GM21528 (cell line): ENCODE data around the gene ARIH2.

ENCODE experiments used
- ATAC-seq: cut with Tn5 transposase; IDR thresholded peaks from one replicate; pipeline ENCODE4 v1.9.1; 2021; ENCODE audit warnings: mild to moderate bottlenecking, moderate library complexity; ENCODE audit not compliant: unreplicated experiment, low FRiP score

The ARIH2 gene

DNA sequence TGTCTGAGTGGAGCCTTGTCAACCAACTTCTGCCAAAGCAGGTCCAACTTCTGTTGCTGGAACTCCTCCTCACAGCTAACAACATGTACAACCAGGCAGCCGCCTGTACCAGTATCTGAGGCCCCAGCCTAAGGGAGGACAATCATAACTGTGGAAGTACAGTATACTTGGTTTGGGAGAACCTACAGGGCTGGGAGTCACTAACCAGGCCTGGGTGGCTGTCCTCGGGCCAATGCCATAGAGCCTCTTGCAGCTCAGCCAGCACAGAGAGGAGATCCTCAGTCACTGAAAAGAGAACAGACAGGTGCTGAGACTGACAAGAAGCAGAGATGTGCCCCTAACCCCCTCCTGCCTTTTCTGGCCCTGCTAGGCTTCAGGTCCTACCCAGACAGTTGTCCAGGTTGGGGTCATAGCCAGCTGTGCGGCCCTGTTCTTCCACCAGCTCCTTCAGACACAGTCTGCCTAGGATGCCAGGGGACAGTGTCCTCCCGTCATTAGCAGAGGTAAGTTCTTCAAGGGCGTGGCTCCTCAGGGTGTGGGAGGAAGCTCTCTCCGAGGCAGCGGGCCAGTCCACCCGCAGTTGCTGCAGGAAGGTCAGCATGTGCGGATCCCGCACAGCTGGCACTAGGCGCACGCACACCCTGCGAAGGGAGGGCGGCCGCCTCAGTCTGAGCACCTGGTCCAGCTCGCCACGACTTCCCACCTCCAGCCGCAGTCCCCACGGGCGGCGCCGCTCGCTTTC is 98.8 kb downstream of the ARIH2 start:
- ATAC-seq, result no peak

DNA sequence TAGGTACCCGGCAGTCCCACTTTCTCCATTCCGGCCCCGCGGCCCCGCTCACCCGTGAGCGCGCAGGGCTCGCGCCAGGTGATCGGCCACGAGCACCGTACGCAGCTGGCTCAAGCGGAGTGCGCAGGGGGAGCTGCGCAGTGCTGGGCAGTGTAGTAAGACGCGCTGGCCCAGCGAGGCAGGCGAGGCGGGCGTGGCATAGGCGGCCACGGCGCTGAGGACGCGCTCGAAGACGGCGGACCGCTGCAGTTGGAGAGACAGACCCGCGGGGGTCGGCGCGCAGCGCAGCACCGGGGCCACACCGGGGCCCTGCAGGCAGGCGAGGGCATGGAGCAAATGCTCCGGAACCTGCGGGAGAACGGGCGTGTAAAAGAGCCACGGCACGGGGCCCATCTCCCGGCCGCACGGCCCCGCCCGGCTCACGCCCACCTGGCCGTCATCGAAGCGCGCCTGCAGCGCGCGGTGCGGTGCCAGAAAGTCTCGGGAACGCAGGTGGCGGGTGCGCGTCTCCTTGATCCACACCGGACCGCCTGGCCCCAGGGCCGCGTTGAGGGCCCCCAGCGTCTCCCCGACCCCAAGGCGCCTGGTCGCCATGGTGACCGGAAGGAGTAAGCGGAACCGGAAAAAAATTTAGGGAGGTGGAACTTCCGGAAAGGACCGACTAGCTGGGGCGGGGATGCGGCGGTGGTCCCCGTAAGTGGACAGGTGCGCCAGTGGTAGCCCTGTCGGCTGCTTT is 99.5 kb downstream of the ARIH2 start, which contains the start of gene DALRD3:
TSS of gene DALRD3 (minus strand) at position 610 of the 736 bp plus-strand sequence. CDS start at position 594, 16 bp downstream.
- ATAC-seq, result no peak

DNA sequence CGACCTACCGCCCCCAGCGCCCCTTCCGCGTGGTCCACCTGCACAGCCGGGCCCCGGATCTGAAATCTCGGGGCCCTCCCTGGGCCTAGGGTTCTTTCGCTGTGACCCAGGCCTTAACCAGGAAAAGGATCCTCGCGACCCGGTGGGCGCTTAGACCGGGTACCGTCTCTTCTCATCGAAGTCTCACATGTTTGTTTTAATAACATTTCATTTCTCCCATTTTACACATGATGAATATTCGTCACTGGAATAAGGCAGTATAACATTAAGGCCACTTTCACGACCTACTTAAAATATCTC is 100.0 kb downstream of the ARIH2 start:
- no peak for ATAC-seq

GRCh38 chr3:49019941-49020329 is 101.3 kb downstream of the ARIH2 start:
- ATAC-seq, result no peak

- no peak for ATAC-seq
Measured at GRCh38 chr3:49020330-49021212, 101.9 kb downstream of the ARIH2 start.

DNA sequence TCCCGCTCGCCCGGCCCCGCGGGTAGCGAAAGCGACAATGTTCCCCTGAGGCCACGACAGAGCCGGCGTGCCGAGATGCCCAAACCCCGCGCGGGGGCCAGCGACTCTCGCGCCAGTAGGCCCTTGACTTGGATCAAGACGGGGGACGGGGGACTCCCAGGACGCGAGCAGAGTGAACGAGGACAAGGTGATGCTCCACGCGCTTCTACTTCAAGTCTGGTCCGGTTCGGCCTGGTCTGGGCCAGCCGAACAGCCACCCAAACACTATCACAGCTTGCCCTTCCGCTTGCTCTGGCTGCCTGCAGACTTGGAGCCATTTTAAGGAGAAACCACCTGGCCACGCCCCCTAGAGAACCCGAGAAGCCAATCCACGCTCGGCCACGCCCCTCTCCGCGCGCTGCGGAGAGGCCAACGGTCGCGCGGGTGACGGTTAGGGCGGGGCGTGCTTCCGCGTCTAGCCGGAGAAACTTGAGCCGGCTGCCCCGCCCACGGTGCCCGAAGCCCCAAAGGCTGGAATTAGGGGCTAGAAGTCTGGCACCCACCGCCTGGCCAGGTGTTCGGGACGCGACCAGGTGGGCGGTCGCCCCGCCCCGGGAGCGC is 102.7 kb downstream of the ARIH2 start:
- peak; percentile 52 for ATAC-seq

DNA sequence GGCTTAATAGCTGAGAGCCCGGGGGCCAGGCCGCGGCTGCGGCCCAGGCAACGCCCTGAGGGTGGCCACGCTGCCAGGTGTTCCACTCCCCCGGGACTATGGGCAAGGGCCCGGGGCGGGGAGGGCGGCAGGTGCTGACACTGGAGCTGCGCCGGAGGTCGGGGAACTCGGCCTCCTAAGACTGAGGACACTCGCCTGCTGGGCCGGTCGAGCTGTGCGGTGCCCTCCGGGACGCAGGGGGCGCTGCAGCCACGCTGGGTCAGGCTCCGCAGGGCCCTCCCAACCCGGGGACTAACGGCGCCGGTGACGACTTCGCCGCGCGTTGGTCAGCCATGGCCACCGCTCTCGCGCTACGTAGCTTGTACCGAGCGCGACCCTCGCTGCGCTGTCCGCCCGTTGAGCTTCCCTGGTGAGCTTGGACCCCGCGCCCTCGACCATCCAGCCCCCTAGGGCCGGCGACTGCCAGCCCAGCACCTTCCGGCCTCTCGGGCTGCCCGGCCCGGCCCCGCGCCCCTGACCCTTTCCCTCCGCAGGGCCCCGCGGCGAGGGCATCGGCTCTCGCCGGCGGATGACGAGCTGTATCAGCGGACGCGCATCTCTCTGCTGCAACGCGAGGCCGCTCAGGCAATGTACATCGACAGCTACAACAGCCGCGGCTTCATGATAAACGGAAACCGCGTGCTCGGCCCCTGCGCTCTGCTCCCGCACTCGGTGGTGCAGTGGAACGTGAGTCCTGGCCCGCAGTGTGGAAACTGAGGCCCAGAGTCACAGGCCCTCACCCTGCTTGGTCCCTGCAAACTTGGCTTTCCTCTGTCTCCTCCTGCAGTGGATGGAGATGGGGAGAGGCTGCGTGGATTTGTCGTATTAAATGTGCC is 103.4 kb downstream of the ARIH2 start, which contains the start of gene NDUFAF3:
TSS of gene NDUFAF3 (plus strand) at position 309 of the 875 bp plus-strand sequence. CDS start at position 333, 24 bp downstream.
- ATAC-seq, result peak; percentile 61

DNA sequence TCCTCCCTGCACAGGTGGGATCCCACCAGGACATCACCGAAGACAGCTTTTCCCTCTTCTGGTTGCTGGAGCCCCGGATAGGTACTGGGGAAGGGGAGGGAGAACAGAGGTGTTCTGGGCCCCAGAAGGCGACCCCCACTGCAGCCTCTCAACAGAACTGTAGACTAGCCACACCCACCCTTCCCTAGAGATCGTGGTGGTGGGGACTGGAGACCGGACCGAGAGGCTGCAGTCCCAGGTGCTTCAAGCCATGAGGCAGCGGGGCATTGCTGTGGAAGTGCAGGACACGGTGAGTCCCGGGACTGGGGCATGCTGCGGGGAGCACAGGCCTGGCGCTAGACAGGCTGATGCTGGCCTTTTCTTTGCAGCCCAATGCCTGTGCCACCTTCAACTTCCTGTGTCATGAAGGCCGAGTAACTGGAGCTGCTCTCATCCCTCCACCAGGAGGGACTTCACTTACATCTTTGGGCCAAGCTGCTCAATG is 104.1 kb downstream of the ARIH2 start:
- ATAC-seq, result no peak

DNA sequence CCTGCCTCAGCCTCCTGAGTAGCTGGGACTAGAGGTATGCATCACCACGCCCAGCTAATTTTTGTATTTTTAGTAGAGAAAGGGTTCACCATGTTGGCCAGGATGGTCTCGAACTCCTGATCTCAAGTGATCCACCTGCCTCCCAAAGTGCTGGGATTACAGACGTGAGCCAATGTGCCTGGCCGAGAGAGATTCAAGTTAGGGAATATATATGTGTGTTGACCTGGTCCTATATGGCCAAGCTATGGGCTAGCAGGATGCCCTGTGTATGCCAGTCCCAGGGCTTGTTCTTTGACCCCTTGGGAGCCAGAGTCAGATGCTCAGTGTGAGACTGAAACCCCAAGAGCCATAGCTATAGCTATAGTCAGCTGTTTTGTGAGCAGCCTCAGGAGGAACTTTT is 105.1 kb downstream of the ARIH2 start:
- ATAC-seq, result no peak

DNA sequence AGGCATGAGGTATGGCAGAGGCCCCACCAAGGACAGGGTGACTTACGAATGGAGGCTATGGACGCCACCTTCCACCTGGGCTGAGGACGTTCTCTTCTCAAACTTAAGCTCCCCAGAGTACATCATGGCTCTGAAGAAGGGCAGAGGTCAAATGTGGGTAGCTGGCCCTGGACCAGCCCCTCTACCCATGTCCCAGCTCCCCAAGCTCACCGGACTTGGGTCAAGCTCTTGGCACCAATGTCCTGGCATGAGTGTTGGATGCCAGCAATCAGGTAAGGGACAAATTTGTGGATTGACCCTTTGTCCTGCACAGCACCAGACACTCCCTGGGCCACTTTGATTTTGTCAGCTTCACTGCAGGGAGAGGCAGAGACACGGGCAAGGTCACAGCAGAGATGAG is 105.8 kb downstream of the ARIH2 start:
- no peak for ATAC-seq

DNA sequence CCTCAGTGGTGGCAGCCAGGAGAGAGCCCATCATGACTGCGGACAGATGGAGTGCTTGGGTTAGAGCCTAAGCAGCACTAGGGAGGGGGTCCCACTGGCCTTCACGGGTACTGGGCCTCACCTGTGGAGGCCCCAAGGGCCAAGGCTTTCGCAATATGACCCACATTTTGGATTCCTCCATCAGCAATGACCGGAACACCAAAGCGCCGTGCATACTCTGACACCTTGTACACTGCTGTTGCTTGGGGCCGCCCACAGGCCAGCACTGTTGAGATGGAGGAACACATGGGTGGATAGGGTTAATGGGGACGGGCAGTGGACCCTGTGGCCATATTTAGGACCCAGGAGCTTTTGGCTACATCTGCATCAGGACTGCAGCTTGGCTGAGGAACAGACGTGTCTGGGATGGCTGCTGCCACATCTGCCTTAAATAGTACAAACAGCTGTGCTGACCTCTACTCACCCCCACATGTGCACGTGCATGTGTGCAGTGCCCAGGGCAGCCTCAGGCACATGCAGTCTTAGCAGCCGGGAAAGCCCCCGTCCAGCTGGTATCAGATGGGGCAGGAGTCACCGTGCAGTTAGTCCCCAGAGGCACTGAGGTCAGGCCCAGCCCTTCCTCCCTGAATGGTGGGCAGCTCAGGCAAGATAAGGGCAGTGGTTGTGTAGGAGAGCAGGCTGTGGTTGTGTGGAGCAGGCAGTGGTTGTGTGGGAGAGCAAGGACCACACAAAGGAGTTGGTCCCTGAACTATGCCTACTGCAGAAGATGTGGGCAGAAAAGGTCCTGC is 106.6 kb downstream of the ARIH2 start:
- ATAC-seq, result no peak

GRCh38 chr3:49025793-49026520 is 107.3 kb downstream of the ARIH2 start:
- ATAC-seq, result no peak

- ATAC-seq, result no peak
Measured at GRCh38 chr3:49026536-49026935, 107.9 kb downstream of the ARIH2 start.

GRCh38 chr3:49027634-49028033 is 109.0 kb downstream of the ARIH2 start:
- no peak for ATAC-seq

DNA sequence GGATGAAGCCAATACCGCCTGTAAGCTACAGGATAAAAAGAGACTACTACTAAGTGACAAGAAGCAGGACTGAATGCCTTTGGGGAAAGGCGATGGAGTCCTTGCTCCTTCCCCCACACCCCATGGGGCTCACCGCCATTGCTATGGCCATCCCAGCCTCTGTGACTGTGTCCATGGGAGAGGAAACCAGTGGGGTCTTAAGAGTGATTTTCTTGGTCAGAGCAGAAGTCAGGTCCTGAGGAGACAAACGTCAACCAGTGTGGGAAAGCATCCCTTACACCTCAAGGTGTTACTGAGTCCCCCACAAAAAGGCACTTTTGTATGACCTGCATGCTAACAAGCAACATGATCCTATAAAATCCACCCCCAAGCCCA is 109.6 kb downstream of the ARIH2 start:
- no peak for ATAC-seq

- ATAC-seq, result peak; percentile 85
Measured at GRCh38 chr3:49028673-49029562, 110.3 kb downstream of the ARIH2 start, which contains the start of gene IMPDH2. Gene IMPDH2, minus strand, starts transcription at chr3:49029398. Its CDS starts 48 bp downstream, at chr3:49029350.

- ATAC-seq, result no peak
Measured at GRCh38 chr3:49029563-49029884, 110.9 kb downstream of the ARIH2 start.
